Measurements from ENCODE around the gene ATG2A.

The ATG2A gene

DNA sequence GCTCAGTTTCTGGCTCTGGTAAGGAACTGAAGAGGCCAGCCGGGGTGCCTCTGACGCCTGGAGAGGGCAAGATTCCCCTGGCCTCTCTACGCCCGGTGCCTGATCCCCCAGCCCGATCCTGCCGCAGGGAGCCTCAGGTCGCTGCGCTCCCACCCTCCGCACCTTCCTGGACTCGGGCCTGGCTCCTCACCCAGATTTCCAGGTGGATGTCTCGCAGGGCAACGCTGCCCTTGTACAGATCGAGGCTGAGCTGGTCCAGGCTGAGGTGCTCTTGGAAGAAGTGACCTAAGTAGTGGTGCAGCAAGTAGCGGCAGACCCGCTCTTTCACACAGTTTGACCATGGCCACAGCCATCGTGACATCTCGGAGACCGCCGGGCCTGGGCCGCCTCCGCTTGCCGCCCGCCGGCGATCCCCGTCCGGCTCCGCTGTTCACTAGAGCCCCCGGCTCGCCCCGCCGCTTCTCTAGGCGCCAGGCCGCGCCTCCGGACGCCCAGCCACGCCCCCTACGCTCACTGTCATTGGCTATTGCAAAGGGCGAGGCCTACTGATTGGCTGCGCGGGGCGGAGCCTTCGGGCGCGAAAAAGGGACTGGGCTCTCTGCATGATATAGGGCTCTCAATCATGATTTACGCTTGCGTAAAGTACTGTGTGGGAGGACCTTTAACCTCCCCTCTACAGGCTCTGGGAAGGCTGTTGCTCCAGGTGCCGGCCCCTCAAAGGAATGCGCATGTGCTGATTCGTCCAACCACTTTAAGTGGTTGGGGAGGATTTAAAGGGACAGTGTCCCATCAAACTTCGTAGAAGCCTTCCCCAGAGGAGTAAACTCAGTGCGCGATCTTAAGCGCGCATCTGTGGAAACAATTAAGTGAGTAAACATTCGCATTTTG is at the start of gene ATG2A:
ATG2A (minus strand) TSS at position 435 of the 888 bp plus-strand sequence; CDS start at position 361, 74 bp downstream.
- FAIRE-seq: peak; percentile 97

- no peak for FAIRE-seq
These were observed 46.1 kb upstream of the ATG2A start for GRCh38 chr11:64963072-64963631.

DNA sequence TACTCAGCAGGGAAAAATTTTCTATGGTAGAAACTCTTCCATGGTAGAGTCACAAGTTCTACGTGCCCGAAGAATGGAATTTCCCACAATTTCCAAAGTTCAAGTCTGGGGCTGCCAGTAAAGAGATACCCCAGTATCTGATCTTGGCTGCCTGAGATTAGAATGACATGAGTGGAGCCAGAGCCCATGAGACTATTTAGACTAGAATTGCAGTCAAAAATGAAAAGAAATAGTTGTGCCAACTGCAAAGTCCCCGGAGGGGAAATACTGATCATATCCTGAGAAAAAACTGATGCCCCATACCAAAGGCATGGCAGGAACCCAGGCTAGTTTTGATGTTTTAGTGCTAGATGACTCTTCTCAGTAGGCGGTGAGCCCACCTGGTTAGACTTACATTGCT is 43.7 kb upstream of the ATG2A start:
- FAIRE-seq: no peak

DNA sequence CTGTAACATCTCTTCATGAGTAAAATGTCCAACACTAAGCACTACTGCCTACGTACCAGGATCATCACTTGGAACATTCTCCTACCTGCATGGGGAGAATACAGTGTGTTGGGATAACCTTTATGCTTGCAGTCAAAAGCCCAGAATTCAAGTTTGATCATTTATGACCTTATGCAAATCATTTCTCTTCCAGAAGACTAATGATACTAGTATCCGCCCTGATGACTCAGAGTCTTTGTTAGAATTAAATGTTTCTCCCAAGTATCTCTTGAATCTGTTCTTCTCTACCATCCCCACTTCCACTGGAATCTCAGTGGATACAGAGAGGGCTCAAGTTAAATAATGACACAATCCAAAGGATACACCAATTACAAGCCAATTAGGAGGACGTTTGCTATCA is 42.5 kb upstream of the ATG2A start:
- FAIRE-seq: no peak

- FAIRE-seq: no peak
These were observed 37.2 kb upstream of the ATG2A start for GRCh38 chr11:64954201-64954600.

DNA sequence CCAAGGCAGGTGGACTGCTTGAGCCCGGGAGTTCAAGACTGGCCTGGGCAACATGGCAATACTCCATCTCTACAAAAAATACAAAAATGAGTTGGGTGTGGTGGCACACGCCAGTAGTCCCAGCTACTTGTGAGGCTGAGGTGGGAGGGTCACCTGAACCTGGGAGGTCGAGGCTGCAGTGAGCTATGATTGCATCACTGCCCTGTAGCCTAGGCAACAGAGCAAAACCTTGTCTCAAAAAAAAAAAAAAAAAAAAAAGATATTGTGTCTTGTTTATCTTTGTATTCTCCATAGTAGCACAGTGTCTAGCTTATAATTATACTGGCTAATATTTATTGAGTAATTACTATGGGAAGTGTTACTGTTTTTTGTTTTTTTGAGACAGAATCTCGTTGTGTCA is 34.5 kb upstream of the ATG2A start:
- no peak for FAIRE-seq

GRCh38 chr11:64947208-64947814 is 30.3 kb upstream of the ATG2A start:
- no peak for FAIRE-seq

DNA sequence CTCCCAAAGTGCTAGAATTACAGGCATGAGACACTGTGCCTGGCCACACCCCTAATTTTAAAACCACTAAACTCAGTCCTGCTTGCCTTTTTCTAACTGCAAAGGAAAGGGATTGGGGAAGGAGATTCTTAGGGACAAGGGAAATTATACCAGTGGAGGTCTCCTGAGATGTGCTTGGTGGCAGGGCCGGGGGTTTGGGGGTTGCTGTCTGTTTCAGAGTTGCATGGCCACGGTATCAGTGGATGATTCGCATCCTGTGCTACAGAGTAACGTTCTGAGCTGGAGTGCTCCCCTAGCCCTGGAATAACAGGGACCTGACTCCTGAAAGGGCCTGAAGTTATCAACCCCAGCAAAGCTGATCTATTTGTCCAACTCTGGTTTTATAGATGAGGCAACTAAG is 19.5 kb upstream of the ATG2A start:
- no peak for FAIRE-seq

DNA sequence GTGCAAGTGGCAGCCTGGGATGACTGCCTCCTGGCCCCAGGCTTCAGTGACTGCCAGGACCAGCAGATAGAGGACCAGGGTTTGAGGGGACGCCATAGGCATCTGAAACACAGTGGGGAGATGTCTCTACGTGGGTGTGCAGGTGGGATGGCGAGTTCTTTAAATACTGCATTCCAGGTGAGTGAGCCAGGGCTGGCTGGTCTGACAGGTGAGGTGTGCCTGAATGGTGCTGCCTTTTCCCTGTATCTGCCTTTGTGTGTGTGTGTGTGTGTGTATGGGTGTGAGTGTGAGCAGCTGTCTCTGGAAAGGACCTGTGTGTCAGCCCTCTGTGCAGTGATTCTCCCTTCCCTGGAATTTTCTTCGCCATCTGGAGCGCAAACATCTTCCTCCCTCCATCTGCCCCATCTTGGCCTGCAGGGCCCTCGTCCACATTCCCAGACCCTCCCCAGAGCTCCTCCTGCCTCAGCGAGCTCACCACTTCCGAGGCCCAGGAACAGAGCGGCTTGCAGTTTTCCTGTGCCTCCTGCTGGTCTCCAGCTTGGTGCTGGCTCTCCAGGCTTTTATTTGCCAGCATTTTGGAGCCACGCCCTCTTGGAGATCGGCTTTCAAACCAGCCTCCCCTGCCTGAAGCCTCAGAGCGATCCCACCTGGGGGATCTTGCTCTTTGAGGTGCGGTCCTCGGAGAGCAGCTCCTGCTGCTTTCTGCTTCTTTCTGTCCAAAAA is 18.5 kb upstream of the ATG2A start, which contains the start of gene GPHA2:
GPHA2 (minus strand) TSS at position 535 of the 723 bp plus-strand sequence; CDS start at position 102, 433 bp downstream.
- no peak for FAIRE-seq

DNA sequence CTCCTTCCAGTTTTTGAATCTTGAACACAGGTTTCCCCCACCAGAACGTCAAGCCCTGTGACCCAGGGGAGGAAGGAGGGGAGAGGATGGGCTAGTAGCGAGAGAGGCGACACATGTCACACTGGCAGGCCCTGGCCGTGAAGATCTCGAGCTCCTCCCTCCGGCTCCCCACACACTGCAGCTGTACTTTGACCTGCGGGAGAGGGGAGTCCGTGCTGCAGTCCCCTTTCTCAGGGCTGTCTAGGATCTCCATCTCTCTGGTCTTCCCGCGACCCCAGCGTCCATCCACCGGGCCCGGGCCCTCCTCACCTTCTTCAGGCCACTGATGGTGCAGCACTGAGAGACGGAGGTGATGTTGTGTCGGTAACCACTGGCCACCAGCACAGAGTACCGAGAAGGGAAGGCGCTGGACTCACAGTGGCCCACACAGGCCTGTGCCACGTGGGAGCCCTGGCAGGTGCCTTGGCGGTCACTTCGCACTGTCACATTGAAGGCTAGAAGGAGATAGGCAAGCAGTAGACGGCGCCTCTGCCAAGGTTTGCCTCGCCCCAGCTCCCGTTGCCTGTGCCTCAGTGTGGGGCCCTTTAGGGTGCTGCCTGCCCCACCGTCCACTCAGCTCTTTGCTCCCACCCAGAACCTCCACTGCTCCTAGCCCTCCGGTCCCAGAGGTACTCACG is 17.8 kb upstream of the ATG2A start:
- FAIRE-seq: no peak

DNA sequence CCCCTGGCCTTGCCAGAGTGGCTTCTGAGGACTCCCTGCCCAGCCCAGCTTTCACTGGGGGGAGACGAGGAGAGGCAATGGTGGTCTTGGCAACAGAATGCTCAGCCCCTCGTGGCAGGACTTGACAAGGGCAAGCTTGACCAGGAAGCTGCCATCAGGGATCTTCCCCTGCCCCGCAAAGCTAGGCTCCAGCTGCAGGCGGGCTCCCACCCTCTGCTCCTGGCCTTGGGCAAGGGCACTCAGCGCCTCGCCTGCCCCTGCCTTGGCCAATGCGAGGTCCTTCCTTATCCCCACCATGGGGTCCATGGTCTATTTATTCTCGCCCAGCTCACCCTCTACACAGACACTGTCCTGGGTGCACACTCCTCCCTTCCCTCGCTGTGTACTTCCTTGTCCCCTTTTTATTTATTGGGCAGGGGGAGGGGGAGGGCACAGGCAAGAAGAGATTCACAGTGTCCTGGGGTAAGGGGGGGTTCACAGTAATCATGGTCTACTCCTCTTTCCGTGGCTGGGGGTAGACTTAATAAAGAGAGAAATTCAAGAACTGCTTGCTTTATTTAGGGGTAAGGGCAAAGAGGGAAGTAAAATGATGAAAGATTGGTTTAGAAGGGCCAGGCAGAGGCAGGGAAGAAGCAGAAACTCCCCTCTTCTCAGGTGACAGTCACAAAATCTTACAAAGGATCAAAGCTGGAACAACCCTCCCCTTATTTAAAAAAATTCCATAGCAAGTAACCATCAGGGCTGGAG is 17.1 kb upstream of the ATG2A start:
- no peak for FAIRE-seq

- no peak for FAIRE-seq
These were observed 16.4 kb upstream of the ATG2A start for GRCh38 chr11:64933213-64933934.

GRCh38 chr11:64932324-64932723 is 15.3 kb upstream of the ATG2A start:
- FAIRE-seq: no peak

GRCh38 chr11:64931290-64931689 is 14.3 kb upstream of the ATG2A start:
- FAIRE-seq: no peak

DNA sequence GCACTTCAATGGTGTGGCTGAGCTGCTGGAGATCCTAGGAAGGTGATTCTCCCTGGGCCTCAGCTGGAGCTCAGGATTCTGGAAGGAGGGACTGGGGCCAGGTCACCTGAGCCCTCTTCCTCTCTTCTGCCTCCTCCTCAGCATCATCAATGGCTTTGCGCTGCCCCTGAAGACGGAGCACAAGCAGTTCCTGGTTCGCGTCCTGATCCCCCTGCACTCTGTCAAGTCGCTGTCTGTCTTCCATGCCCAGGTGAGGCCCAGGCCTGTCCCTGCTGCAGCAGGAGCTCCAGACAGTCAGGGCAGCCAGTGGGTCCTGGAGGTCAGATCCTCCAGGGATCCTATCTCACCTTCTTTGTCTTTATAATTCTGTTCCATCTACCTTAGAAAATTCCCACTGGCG is 13.3 kb upstream of the ATG2A start:
- FAIRE-seq: no peak

GRCh38 chr11:64929625-64930024 is 12.6 kb upstream of the ATG2A start:
- FAIRE-seq: no peak

- FAIRE-seq: no peak
These were observed 11.9 kb upstream of the ATG2A start for GRCh38 chr11:64928957-64929356.

- FAIRE-seq: no peak
These were observed 9.7 kb upstream of the ATG2A start for GRCh38 chr11:64926689-64927088.

- no peak for FAIRE-seq
These were observed 8.8 kb upstream of the ATG2A start for GRCh38 chr11:64925536-64926436.

DNA sequence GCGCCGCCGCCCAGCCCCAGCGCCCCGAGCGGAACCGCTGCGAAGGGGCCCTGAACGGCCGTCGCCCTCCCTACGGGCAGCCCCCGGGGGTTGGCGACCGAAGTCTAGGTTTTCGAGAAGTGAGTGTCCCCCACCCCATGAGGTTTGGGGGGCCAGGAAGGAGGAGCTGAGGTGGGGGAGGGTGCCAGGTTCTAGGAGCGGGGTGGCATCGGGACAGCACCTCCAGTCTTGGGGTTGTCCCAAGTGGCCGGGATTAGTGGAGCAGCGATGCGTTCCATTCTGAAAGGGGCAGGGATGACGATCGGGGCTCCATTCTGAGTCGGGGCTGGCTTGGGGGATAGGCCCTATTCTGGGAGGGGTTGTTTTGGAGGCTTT is 7.9 kb upstream of the ATG2A start:
- no peak for FAIRE-seq
